Psoas muscle (tissue), 8 donors: ENCODE data around the gene TSPAN10. TPM values are rescaled to one million over a fixed set of nuclear protein-coding genes. Genes with fewer than 3 reads are reported as not detected.

Source experiments
- ATAC-seq, 4 donors: fragments of 200-7000 bp; cut with Tn5 transposase; one replicate each; pipeline ENCODE4 v1.9.1; 2020; ENCODE audit warnings: moderate library complexity in 3 of 4, mild to moderate bottlenecking in 2 of 4
- DNase-seq, 2 donors: peaks; one replicate each; pipeline ENCODE4 v3.0.0-alpha.2; 2020
- H3K27ac ChIP-seq: fragments of 200-600 bp; one replicate; pipeline ENCODE4 v1.8.0; 2022
- H3K27me3 ChIP-seq, 3 donors: fragments of 200-600 bp in 1 of 3; one replicate each; pipeline versions ENCODE4 v1.6.1 to v1.8.0; 2013 to 2022; ENCODE audit warnings: low read length in 2 of 3, mild to moderate bottlenecking in 2 of 3, moderate library complexity in 1 of 3; ENCODE audit not compliant: insufficient read depth in 3 of 3
- H3K36me3 ChIP-seq, 2 donors: fragments of 200-600 bp in 1 of 2; one replicate each; pipeline versions ENCODE4 v1.6.1 to v1.8.0; 2013 to 2022; ENCODE audit warnings: low read depth in 1 of 2, mild to moderate bottlenecking in 1 of 2, moderate library complexity in 1 of 2; ENCODE audit not compliant: insufficient read depth in 1 of 2
- H3K4me1 ChIP-seq: fragments of 200-600 bp; one replicate; pipeline ENCODE4 v1.8.0; 2022
- H3K4me3 ChIP-seq: fragments of 200-600 bp; one replicate; pipeline ENCODE4 v1.8.0; 2022; ENCODE audit warnings: mild to moderate bottlenecking
- H3K9me3 ChIP-seq: fragments of 200-600 bp; one replicate; pipeline ENCODE4 v1.8.0; 2022
- CTCF ChIP-seq: fragments of 200-600 bp; IDR thresholded peaks from one replicate; pipeline ENCODE4 v1.8.0; 2022; ENCODE audit warnings: antibody characterized with exemption
- WGBS, 3 donors: extraction: QIAGEN DNeasy Blood & Tissue Kit; methylation state at CpG; one replicate each; pipeline versions ENCODE4 v1.1.6 to v1.1.7; 2013; 5-methylcytosine and 5-hydroxymethylcytosine counted together
- intact Hi-C, 2 donors: fragments of 100-400 bp; cut with DNase I; formaldehyde crosslinking; loops; one replicate each; pipeline versions ENCODE4 v1.11.0 to v1.14.2; 2022
- polyA plus RNA-seq, 3 donors: library from polyadenylated mRNA; stranded (reverse); fragments of 200-250 nt; gene quantifications; one replicate each; pipeline ENCODE4 v1.2.3, GENCODE V29; 2013
- total RNA-seq, 4 donors: library from RNA; stranded (reverse); fragmentation: NEBNext Ultra II Directional in 2 of 4; extraction: Animal tissue kit (Norgen Biotek cat#: 25700) in 2 of 4; gene quantifications; one replicate each; pipeline versions ENCODE4 v1.2.1 to v1.2.4, GENCODE V29; 2021 to 2023
- donor health status: healthy with polysubstance abuse.
- donor health status: DM: no; HTN: no; CAD: no; lungs with moderate emphysema.
- donor health status: Bipolar disorder and iron deficiency.
- donor health status: healthy.
- donor health status: DM: yes; HTN: yes; CAD: no.
- donor health status: DM: no; HTN: no; CAD: no.
- donor health status: DM: no; HTN: no; CAD: no.
- donor health status: DM: yes; HTN: yes; CAD: no.

TSPAN10 gene
- total and polyA plus RNA-seq, 7 donors = 0.09 to 0.67 (median 0.22) TPM; not detected in 2

- Histone ChIP-seq H3K27me3 (no peaks in the 10 kb centered on the region), H3K9me3 (no peaks in the 10 kb centered on the region), H3K4me3 (no peak overlapping the region), H3K36me3 (peaks cover 8 to 76% of the 10 kb centered on the region in 2 donors), H3K4me1 (peaks cover 10% of the 10 kb centered on the region), H3K27ac (no peak overlapping the region)
- ATAC-seq (no peak), DNase-seq (no peak)
- intact Hi-C loops = no loop called here
- TF ChIP-seq CTCF = no peak
- WGBS, 3 donors = 90 to 92% (median 92%) methylated on average over 35 to 41 of the region's 41 CpGs
Observed at GRCh38 chr17:81687770-81688541, 51.0 kb downstream of the TSPAN10 start.

- Histone ChIP-seq H3K4me3 (no peak overlapping the region), H3K4me1 (peaks cover 10% of the 10 kb centered on the region), H3K36me3 (peaks cover 8 to 83% of the 10 kb centered on the region in 2 donors), H3K27ac (no peak overlapping the region), H3K9me3 (no peaks in the 10 kb centered on the region), H3K27me3 (no peaks in the 10 kb centered on the region)
- TF ChIP-seq CTCF = no peak
- intact Hi-C loops = no loop called here
- ATAC-seq (no peak), DNase-seq (no peak)
- WGBS, 3 donors = 86 to 90% (median 87%) methylated on average over 14 of the region's 14 CpGs
Observed at GRCh38 chr17:81688616-81689015, 51.6 kb downstream of the TSPAN10 start.

GRCh38 chr17:81690066-81690465 is 53.1 kb downstream of the TSPAN10 start:
- peaks cover 8 to 97% of the 10 kb centered on the region in 2 donors for H3K36me3 ChIP-seq
- no peak overlapping the region for H3K27ac ChIP-seq
- H3K4me3 ChIP-seq = no peak overlapping the region
- H3K27me3 ChIP-seq = no peaks in the 10 kb centered on the region
- intact Hi-C loops = no loop called here
- DNase-seq (no peak), ATAC-seq (no peak)
- 85 to 88% (median 85%) methylated on average over 18 of the region's 18 CpGs for WGBS, 3 donors
- peaks cover 5% of the 10 kb centered on the region for H3K4me1 ChIP-seq
- no peak for TF ChIP-seq CTCF
- H3K9me3 ChIP-seq = no peaks in the 10 kb centered on the region

GRCh38 chr17:81690549-81690948 is 53.6 kb downstream of the TSPAN10 start:
- no peak for TF ChIP-seq CTCF
- WGBS, 3 donors = 81 to 86% (median 86%) methylated on average over 17 of the region's 17 CpGs
- peaks cover 8 to 100% of the 10 kb centered on the region in 2 donors for H3K36me3 ChIP-seq
- no peak for DNase-seq
- H3K4me1 ChIP-seq = no peaks in the 10 kb centered on the region
- no peak overlapping the region for H3K27ac ChIP-seq
- no peaks in the 10 kb centered on the region for H3K27me3 ChIP-seq
- intact Hi-C loops = no loop called here
- no peak overlapping the region for H3K4me3 ChIP-seq
- no peak for ATAC-seq
- H3K9me3 ChIP-seq = no peaks in the 10 kb centered on the region
